GM21723 (cell line): ENCODE data around the gene UBD.

ENCODE experiments used
- ATAC-seq: cut with Tn5 transposase; IDR thresholded peaks from one replicate; pipeline ENCODE4 v1.9.1; 2021; ENCODE audit warnings: mild to moderate bottlenecking, moderate library complexity; ENCODE audit not compliant: unreplicated experiment

UBD gene

DNA sequence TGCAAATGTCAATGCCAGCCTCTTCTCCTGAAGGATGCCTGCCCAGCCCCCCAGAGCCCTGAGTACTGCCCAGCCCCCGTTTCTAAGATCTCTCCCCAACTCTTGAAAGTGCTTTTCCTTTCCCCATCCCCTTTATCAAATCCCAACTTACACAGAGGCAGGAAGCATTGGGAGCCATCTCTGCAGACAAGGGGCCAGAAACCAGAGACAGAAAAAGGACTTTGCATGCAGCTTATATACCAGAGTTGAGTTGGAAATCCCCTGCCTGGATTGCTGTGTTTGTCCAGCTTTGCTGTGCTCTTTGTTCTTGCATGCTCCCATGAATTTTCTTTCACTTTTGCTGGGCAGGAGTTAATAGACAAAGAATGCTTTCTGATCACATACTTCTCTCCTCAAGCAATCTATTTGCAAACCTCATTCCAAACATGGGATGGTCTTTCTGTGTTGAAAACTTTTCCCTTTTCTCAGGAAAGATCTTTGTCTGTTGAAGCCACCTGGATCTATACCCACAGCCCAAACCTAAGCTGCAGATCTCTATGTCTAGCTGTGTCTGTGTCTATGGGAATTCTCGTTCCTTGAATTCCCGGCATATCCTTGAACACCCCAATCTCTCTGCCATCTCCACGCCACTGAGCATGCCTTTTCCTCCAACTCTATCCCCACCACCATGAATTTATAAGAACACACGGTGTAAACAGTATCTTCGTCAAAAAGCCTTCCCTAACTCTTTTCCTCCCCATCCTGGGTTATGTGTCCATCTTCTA lies at the start of gene UBD:
Gene UBD (minus strand): TSS at position 209 of the 764 bp plus-strand sequence. CDS start 31 bp downstream, at position 178.
- ATAC-seq, result no peak

GRCh38 chr6:29608131-29608530 lies 48.6 kb upstream of the UBD start:
- ATAC-seq, result no peak

- no peak for ATAC-seq
Measured at GRCh38 chr6:29603930-29604329, 44.4 kb upstream of the UBD start.

DNA sequence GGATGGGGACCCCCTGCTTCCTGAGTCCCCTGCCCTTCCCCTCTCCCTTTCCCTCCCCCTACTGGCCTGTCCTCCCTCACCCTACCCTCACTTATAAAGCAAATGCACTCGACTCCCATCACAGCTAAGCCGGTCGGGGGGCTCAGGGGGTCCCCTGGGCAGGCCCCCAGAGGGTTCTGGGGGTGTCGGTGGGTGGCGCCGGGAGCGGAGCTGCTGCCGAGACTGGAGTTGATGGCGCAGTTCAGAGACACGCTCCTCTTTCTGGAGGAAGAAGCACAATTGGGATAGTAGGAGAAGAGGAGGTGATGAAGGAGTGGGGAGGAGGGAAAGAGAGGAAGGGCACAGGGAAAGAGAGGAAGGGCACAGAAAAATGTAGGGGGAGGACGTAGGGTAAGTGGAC lies 43.9 kb upstream of the UBD start:
- no peak for ATAC-seq

DNA sequence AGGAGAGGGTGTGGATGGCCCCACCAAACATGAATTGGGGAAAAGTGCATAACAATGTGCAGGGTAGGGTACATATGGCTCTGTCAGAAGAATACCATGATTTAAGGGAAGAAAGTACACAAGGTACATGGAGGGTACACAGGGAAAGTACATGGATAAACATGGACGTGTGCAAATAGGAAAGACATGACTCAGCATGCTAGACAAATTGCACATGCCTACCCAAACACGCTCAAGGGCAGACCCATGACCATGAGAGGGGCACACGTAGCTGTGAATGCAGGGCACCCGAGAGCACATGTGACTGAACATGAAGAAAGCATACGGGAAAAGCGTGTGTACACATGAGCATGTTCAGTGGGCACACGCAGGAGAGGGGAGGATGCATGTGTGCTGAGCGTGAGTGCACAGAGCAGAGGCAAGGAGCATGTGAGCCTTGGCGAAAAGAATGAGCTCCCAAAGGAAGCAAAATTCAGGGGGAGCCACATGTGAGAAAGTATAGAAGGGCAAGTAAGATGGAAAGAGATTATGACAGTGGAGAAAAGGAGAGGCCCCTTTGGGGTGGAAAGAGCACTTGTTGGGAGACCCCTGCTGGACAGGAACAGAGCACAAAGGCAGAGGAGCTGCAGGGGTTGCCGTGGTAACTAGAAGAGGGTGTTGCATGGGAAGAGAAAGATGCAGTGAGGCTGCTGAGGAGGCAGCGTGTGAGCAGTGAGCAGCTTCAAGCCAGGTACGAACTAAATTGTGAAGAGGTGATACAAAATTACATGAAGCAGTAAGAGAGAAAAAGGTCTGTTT lies 43.2 kb upstream of the UBD start:
- ATAC-seq, result no peak

DNA sequence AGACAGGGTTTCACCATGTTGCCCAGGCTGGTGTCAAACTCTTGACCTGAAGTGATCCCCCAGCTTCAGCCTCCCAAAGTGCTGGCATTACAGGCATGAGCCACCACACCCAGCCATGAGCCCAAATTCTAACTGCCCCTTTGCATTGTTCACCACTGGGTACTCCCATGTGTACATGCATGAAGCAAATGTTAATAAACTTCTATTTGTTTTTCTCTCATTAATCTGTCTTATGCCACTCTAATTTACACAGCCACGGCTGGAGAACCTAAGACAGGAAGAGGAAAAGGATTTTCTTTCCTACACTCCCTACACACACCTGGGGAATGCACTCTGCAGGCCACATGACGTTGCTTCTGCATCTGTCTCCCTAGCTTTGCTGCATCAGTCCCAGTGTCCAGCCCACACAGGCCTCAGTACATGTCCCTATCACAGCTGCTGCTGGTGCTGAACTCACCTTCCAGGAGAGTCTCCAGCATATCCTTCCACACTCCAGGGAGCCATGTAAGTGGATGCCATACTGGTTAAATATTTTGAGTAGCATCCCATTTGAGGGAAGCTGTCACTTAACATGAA lies 38.7 kb upstream of the UBD start:
- no peak for ATAC-seq

- ATAC-seq, result no peak
Measured at GRCh38 chr6:29597184-29597583, 37.7 kb upstream of the UBD start.

DNA sequence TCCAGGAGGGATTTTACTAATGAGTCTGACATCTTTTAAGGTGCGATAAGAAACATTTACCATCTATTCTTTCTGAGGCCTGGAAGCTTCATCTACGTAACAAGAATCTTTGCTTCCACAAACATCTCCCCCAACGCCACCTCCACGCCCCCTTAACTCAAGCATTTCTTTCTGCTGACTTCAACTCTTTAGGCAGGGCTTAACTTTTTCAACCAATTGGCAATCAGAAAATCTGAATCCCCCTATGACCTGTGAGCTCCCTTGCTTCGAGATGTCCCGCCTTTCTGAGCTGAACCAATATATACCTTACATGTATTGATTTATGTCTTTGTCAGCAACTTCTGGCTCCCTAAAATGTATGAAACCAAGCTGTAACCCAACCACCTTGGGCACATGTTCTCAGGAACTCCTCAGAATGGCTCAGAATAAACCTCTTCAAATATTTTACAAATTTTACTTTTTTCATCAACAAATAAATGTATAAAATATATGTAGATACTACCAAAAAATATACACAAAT lies 36.9 kb upstream of the UBD start:
- ATAC-seq, result no peak

GRCh38 chr6:29593199-29593855 lies 33.8 kb upstream of the UBD start:
- no peak for ATAC-seq

DNA sequence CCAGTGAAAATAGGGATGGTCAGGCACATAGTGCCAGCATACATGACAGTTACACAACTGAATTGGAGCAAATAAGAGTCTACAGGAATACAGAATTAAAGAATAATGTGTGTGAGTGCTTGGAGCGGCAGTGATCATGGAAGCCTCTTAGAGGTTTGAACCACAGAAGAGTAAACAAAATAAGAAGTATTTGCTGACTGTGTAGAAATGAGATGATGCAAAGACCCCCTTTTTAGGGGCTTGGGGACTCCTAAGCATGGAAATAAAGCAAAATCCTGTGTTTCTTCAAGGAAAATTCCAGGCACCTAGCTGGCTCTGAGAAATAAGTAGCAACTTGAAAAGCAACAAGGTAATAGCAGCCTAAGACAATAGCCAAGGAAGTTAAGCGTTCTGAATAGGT lies 32.1 kb upstream of the UBD start:
- ATAC-seq, result no peak

DNA sequence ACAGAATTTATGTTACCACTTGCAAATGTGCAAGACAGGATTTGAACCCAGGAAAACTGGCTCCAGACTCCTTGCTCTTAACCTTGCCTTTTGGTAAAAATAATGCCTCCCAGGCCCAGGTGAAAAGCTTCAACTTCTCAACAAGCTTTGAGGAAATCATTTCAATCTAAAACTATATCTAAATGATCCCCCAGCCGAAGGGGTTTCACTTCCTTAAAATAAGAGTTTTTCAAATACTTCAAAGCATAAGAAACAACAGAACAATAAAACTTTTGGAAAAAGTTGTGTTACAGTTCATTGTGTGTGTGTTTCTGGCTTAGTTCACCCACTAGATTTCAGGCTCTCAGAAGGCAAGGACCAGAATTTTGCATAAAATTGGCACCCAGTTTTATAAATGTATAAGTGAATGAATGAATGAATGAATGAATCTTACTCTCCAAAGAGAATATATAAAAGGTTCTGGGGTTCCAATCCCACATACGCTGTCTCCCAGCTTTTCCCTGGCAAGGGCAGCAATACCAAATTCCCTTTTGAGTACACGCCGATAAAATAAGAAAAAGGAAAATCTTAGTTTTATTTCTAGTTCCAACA lies 30.8 kb upstream of the UBD start:
- ATAC-seq, result no peak

GRCh38 chr6:29589423-29590048 lies 30.0 kb upstream of the UBD start:
- ATAC-seq, result no peak

GRCh38 chr6:29584821-29585220 lies 25.3 kb upstream of the UBD start, which contains the start of gene OR2H2:
Gene OR2H2, plus strand, starts transcription at chr6:29585121. Its CDS starts 2,824 bp downstream, at chr6:29587945.
- ATAC-seq, result no peak

DNA sequence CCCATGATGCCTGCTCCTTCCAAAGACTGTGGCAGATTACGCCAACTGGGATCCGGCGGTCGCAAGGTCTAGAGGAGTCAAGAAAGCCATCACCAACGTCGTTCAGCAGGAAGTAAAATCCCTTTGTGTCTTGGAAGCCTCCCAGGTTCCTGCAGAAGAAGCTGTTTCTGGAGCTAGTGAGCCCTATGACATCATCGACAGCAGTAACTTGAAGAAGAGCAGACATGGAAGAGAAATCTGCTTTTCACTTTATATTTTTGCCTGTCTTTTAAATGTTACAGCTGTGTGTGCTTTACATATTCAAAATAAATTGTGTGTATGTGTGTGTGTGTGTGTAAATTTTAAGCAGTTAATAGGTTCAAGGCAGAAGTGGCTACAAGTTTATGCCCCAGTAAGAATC lies 18.0 kb upstream of the UBD start:
- ATAC-seq, result no peak

GRCh38 chr6:29576056-29576455 lies 16.5 kb upstream of the UBD start:
- ATAC-seq, result no peak

- ATAC-seq, result no peak
Measured at GRCh38 chr6:29567991-29568390, 8.5 kb upstream of the UBD start.

DNA sequence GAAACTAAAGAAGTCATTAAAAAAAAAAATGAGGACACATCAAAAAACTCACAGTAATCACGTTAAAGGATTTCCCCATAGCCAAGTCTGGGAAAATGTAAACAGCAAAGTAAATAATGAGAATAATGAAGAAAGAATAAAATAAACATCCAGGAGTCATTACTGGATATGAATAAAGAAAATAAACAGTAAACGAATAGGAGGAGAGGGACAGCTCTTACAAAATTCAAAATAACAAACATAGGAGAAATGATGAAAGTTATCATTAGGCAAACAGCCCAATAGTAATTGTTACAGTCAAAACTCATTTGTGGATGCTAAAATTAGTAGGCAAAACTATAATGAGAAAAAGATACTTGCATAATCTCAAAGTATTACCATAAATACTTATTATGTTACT lies 8.0 kb upstream of the UBD start:
- no peak for ATAC-seq

DNA sequence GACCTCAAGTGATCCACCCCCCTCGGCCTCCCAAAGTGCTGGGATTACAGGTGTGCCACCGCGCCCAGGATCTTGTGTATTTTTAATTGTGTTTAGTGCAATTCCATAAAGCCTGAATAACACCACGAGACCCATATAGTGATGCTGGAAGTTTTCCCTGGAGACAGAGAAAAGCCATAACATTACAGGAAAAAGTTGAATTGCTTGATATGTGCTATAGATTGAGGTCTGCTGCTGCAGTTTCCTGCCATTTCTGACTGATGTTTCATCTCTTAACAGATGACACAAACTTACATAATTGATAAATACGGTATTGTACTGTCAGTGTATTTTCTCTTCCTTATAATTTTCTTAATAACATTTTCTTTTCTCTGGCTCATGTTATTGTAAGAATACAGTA lies 7.3 kb upstream of the UBD start:
- no peak for ATAC-seq

- no peak for ATAC-seq
Measured at GRCh38 chr6:29564875-29565274, 5.3 kb upstream of the UBD start.

DNA sequence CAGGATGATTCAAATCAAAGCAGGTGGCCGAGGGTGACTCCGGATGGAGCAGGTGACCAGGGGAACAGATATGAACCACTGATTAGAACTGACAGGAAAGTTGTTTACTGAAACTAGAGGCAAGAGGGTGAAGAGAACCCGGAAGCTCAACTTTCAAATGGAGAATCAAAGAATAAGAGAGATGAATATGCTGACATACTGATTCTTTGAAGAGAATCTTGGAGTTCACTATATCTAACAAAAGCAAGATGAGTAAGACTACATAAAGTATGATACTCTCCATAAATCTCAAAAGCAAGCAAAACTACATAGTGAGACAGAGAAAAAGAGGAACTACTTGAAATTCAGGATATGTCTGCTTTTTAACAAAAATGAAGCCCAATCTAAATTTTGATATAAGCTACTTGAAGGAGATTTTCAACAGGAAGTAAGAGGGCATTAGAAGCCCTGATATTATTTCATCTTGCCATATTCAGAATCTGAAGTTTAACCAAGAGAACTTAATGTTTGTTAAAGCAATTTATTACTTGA lies 4.0 kb upstream of the UBD start:
- ATAC-seq, result no peak
